NK-92 (cell line): ENCODE results near the gene GIT1.

Experiments used
- DNase-seq: peaks from one replicate; lab custom pipeline; 2025; ENCODE audit not compliant: unreplicated experiment; lab: John Stamatoyannopoulos, UW

GIT1 gene

DNA sequence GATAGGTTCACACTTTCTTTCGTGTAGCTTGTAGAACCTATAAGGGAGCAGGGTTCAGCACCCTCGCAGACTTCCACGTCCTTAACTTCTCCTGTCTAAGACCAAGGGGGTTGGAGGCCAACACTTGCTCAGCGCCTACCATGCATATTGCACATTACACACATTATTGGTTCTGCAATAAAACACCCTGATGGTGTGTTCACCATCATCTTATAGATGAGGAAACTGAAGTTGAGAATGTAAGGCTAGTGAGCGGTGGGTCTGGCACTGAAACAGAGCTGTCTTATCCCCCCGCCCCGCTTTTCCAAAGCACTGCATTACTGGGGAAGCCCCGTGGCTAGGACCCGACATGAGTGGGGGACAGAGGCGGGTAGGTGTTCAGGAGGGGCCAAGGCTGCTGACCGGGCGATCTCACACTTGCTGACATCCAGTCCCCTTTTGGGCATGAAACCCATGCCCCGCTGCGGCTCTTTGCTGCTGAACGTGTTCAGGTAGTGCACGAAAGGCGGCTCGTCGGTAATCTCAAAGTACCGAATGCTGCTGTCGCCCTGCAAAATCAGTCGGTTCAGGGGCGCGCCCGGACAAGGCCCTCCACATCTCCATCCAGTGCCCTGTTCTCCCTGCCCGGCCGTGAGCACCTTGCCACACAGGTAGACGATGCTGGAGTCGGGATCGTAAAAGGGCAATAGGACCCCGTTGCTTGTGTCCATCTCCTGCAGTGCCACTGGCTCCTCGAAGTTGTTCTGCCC lies 27.0 kb upstream of the GIT1 start:
- no peak for DNase-seq

DNA sequence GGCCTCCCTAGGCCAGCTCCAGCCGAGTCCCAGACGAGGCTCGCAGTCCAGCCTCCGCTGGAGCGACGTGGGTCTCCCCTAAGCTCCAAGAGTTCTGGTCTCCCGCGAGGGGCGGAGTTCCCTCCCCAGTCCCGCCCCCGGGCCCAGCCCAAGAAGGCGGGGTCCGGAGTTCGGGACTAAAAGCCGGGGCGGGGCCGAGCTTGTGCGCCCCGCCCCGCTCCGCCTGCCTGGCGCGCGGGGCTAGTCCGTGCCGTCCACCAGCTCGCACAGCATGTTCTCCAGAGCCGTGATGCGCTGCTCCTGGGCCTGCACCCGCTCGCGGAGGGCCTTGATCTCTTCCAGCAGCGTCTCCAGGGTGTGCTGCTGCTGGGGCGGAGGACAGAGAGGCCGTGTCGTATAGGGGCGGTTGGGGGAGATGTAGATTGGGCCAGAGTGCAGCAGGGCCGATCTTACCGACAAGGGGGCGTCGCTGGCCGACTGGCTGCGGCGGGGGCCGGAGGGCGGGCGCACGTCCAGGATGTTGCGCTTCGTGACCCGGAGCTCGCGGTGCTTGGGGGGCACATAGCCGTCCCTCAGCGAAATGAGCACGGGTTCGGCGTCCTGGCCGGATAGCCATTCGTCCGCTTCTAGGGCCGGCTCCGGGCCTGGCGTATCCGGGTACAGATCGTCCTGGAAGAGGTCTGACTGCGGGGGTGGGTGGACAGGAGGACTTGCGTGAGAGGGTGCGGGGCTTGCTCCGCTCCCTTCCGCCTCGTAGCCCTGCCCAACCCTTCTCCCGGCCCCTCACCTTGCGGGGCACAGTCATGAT lies 26.2 kb upstream of the GIT1 start:
- DNase-seq, result no peak

DNA sequence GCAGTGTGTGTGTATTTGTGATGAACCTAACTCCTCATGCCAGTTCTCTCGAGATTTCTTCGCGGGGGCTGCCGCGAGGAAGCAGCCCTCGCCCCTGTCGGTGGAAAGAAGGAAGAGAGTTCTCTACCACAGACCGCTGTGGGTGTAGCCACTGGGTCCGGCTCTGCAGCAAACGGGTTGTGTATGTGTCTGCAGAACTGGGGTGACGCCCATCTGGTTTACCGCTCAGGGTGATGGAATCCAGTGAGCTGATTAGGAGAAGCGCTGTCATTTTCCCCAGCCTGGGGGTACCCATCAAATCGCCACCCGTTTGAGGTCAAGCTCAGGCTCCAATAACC lies 25.6 kb upstream of the GIT1 start:
- no peak for DNase-seq

DNA sequence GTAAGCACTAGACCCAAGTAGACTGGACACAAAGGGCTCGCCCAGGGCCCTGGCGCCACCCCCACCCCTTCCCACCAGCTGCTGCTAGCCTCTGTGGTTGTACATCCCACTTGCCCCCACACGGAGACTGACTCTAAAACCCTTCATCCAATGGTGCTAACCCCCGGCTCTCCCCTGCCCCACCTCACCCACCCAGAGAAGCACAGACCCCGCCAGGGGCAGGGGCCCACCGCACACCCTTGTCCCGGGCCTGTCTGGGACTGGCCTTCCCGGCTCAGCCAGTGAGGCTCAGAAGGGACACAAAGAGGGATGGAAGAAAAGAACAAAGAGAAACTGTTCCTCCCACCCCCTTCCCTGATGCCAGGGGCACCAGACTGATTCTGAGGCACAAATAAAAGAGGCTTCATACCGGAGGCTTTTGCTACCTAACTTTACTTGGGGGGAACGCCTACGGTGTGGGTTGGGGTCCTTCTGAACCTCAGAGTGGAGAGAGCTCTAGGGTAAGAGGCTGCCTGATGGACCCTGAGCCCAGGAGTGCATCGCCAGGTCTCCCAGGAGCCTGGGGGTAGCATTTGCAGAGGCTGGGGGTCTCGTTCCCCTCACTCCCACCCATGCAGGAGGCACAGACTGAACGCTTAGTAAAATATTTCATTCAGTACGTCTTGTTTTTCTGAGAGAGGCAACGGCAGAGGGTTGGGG lies 25.1 kb upstream of the GIT1 start:
- DNase-seq, result no peak

DNA sequence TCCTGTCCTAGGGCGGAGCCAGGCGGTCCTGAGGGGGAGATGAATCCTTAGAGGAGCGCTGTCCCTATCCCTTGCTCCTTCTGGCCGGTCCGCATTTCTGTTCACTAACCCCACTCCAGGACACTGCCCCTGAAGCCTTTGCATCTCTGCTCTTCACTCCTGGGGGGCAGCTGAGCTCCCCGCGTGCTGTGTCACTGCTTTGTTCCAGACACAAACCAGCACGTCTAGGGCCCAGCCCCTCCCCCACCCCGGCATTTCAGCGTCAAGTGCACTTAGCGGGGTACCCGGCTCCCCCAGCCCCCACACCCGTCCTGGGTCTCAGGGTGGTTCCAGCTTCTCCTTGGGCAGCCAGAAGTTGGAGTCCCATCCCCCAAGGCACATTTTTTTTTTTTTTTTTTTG lies 24.4 kb upstream of the GIT1 start:
- DNase-seq, result no peak

DNA sequence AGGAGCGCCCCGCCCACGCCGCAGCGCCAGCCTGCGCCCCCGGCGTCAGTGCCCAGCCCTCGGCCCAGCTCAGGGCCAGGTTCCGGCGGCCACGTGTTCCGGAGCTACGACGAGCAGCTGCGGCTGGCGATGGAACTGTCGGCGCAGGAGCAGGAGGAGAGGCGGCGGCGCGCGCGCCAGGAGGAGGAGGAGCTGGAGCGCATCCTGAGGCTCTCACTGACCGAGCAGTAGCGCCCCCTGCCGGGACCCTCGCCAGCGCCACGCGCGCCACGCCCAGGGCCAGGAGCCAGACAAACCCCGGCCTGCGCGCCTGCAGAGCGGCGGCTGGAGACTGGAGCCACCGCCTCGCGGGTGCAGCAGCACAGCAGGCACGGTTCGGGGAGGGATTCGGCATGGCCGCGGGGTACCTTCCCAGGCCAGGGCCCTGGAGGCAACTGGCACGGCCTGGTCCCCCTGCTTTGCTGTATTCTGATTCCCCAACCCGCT lies 23.9 kb upstream of the GIT1 start:
- peak; percentile 33 for DNase-seq

DNA sequence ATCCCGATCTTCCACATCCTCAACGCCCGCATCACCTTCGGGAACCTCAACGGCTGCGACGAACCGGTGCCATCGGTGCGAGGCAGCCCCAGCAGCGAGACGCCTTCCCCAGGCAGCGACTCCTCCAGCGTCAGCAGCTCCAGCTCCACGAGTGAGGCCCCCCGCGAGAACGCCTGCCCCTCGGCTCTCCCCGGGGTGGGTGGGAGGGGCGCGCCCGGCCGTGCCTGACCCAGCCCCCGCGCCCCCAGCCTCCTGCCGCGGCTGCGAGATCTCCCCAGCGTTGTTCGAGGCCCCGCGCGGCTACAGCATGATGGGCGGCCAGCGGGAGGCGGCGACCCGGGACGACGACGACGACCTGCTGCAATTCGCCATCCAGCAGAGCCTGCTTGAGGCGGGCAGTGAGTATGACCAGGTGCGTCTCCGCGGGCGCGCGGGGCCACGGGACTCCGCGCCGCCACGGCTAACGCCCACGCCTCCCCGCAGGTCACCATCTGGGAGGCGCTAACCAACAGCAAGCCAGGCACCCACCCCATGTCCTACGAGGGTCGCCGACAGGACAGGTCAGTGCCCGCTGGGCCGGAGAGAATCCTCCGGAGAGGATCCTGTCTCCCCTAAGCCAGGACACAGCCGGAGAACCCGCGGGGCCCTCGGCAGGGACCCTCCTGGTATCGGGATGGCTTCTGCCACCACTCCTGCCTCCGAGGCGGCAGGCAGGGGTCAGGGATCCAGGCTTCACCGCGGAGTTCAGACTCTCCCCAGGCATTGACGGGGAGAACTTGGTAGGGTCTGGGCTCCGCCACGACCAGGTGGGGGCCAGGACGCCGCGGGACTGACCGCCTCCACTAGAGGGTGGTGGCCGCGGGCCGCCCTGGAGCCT lies 23.2 kb upstream of the GIT1 start:
- DNase-seq, result no peak

DNA sequence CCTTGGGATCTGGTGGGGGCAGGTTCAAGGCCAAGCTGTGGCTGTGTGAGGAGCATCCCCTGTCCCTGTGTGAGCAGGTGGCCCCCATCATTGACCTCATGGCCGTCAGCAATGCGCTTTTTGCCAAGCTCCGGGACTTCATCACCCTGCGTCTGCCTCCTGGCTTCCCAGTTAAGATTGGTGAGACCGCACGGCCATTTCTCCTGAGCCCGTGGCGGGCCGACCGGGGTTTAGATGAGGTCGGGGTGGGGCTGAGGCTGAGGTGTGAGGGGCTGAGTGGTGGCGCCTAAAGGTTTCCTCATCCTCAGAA lies 22.6 kb upstream of the GIT1 start:
- DNase-seq, result no peak

DNA sequence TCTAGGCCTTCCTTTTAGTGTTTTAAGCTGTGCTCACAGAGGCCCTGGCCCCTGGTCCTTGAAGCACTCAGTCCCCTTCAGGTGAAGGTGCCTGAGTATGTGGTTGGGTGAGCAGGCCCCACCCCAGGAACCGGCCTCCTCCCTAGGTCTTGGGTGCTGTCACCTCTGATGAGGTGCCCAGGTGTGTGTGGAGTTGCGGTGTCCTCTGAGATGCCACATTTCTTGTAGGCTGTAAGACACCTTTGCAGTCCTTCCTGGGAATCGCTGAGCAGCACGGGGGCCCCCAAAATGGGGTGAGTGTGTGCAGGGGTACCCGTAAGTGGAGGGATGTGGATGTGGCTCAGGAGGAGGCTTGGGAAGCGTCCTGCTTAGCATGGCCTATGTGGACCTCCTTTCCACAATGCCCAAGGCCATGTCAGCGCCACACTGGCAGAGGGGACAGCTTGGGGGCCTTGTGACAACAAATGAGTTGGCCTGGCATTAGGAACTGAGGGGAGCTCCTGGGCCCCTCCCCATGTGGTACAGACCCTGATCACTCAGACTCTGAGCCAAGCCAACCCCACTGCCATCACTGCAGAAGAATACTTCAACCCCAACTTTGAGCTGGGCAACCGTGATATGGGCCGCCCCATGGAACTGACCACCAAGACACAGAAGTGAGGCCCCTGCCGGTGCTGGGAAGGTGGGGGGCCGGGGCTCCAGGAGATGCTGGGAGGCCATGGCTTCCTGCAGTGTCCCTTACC lies 22.1 kb upstream of the GIT1 start:
- no peak for DNase-seq

DNA sequence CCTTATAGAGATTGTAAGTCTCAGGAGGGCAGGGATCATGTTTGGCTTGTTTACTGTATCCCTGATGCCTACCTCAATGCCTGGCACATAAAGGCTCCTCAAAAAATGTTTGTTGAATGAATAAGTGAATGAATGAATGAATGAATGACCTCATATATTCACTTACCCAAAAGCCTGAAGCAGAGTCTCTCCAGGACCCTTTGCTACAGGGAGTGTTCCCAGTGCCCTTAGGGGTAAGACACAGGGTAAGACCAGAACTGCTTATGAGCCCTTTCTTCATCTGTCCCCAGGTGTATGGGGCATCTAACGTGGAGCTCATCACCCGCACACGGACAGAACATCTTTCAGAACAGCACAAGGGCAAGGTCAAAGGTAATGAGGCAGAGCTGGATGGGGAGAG lies 20.9 kb upstream of the GIT1 start:
- no peak for DNase-seq

DNA sequence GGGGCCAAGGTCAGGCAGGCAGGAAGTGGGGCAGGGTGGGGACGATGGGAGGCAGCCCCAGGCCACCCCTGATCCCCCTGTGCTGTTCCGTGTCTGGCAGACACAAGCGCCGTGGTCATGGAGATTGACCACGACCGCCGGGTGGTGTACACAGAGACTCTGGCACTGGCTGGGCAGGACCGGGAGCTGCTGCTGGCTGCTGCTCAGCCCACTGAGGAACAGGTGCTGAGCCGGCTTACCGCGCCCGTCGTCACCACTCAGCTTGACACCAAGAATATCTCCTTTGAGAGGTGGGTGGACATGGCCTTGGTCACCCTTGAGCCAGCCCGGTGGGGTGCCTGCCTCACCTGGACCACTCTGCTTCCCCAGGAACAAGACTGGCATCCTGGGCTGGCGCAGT lies 19.5 kb upstream of the GIT1 start:
- no peak for DNase-seq

DNA sequence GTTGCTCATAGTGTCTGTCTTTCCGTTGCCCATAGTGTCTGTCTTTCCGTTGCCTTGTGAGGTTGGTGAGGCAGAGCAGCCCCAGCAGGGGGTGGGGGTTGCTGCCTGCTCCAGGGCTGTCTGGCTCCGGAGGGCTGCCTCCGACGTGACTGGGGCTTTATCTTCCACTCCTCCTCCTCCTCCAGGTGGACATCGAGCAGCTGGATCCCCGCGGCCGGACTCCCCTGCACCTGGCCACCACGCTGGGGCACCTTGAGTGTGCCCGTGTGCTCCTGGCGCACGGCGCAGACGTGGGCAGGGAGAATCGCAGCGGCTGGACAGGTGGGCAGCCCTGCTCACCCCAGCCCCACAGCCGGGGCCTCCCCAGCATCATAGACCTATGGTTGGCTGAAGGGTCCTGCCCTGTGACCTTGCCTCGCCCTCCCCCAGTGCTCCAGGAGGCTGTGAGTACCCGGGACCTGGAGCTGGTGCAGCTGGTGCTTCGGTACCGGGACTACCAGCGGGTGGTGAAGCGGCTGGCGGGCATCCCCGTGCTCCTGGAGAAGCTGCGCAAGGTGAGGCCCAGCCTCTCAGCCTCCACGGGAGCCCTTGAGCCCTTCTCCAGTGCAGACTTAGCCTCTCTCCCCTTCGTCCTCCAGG lies 18.2 kb upstream of the GIT1 start:
- DNase-seq, result no peak

DNA sequence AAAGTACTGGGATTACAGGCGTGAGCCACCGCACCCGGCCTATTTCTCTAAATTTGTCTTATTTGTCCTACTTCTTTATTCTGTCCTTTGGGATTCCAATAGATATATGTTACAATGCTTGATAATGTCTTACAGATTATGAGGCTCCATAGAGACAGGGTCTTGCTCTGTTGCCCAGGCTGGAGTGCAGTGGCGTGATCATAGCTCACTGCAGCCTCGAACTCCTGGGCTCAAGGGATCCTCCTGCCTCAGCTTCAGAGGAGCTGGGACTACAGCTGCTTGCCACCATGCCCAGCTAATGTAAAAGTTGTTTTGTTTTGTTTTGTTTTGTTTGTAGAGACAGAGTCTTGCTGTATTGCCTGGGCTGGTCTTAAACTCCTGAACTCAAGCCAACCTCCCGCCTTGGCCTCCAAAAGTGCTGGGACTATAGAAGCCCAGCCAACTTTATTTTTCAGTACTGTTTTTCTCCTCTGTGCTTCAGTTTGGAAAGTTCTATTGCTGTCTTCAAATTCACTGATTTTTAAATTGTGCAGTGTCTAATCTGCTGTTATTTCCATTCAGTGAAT lies 13.7 kb upstream of the GIT1 start:
- no peak for DNase-seq

DNA sequence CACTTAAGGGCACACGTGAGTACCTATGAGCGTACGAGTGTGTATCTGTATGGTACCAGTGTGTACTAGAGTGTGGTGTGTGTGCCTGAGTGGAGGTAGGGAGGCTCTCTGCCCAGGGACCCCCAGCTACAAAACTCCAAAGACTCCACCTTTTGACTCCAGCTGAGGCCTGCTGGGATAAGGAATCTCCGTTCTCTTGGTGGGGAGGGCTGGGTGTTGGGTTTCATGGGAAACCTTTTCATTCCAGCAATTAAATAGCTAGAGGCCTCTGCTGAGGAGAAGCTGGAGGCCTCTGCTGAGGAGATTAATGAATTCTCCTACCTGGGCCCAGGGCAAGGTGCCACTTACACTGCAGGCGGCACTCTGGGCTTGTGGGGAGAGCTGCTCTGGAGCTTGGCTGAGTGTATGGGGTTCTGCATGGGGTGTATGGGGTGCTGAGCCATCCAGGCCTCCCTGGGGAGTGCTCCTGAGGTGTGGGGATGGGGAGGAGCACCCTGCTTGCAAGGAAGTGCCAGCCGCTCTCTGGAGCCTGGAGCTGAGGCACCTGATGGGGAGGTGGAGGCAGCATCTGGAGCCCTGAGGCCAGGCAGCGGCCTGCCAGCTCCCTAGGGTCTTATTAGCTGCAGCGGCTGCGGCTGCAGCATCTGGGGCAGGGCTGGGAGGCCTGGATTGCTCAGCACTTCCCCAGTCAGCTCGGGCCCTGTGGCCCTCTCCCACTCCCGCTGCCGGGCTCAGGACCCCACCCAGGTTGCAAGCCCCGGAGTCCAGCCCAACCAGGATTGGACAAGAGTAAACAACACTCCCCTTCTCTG lies 8.1 kb upstream of the GIT1 start:
- no peak for DNase-seq

DNA sequence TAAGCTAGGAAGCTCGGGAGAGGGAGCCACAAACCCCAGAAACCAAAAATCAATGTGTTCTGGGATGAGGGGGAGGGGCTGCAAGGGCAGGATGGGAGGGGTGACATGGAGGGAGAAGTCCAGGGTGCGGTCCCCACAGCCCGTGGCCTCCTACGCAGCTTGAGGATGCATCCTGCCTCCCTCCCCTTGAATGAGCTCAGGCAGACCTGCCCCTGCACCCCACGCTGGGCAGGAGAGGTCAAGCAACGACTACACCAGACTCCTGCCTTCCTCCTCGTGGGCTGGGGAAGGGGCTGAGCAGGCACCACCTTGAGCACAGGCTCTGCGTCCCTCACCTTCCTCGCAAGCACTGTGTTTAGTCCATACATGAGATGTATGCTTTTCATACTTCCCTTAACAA lies 7.4 kb upstream of the GIT1 start:
- no peak for DNase-seq

DNA sequence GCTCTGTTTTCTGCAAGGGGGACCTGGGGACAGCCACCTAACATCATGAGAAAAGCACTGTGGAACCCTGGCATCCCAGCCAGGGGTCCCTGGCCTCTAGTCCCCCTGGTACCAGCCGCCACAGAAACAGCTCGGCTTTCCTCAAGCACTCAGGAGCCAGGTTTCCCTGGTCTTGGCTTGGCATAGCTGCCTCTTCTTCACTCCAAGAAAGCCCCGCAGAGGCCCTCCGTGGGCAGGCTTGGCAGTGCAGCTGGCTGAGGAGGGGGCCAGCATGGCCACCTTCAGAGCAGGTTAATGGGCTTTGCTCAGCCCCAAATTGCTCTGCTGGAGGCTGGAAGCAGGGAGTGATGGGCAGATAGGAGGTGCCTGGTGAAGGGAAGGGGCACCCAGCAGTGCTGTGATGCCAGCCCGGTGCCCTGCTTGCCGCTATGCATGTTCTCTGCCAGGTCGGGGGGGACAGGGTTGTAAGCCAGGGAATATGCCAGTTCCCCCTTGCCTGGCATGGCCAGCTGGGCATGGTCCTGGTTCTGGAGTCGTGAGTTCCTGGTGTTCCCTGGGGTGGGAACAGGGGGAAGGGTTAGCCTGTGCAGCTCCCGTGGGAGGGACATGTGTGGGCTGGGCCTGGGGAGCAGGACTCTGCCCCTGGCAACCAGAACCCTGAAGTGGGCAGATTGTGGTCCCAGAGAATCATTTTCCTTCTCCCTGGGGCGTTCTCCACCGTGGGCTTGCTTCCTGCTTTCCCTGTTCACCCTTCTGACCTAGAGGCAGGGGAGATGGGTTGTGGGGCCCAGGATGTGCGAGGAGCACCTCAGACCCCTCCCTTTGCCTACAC lies 6.7 kb upstream of the GIT1 start:
- no peak for DNase-seq

DNA sequence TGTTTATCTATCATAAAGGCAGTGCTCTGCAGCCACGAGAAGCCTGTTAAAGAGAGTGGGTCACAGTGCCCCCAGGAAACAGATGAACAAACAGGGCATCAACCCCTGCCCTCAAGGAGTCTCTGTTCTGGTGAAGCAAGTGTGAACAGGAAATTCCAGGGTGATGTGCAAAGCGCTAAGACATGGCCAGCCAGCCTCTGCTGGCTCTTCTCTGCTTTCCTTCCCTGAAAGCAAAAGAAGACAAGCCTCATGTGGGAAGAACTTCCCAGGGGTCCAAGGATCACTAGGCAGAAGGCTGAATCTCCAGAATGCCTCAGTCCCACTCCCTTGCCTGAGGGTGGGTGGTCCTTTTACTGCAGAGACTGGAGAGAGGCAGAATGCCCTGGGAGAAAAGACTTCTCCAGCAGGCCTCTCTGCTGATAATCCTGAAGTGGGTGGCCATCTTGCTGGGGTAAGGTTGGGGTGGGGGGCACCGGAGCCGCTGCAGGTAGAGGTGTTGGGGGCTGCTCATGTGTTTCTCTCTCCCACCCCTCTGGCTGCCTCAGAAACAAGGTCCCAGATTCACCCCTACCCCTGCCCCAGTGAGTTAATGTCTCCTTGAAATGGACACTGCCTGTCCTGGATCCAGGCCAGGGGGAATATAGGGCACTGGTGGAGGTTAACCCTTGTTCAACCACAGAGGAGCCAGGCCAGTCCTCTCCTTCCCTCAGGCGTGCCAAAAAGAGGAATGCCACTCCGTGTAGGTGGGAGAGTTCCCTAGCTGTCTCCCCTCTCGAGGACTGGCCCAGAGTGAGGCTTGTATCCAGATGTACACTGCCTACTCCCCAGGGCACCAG lies 5.9 kb upstream of the GIT1 start:
- no peak for DNase-seq
